ENCODE results near the gene SHB.

GRCh38 chr9:38112456-38112855 is 43.4 kb upstream of the SHB start:
- TF ChIP-seq CTCF (IDR thresholded peaks at IDR 0.05) (no peak), POLR2A (IDR thresholded peaks at IDR 0.05) (no peak), POLR2AphosphoS5 (IDR thresholded peaks at IDR 0.05) (no peak)

Measured in prostate gland (tissue), 2 donors.